A549 (cell line): ENCODE measurements around the gene IGF2R. TPM values are rescaled to one million over a fixed set of nuclear protein-coding genes. Genes with fewer than 3 reads are reported as not detected.

Source experiments
- ATAC-seq, 2 experiments: fragments of 200-7000 bp in 1 of 2; fragments of >200 bp in 1 of 2; cut with Nextera tagmentation in 1 of 2; cut with Tn5 transposase in 1 of 2; 3 replicates each; pipeline versions ENCODE4 v1.8.0 to v1.9.1; 2018 to 2020; ENCODE audit warnings: mild to moderate bottlenecking in 1 of 2, moderate library complexity in 1 of 2
- CTCF ChIA-PET: fragments of 300-600 bp; sonication (Branson Sonifier 250); formaldehyde crosslinking; extraction: SDS; loops from one replicate; lab custom pipeline; 2021; ENCODE audit warnings: antibody characterized with exemption, inconsistent platforms; lab: Yijun Ruan, JAX
- POLR2A ChIA-PET: fragments of 350-600 bp; formaldehyde crosslinking; extraction: SDS; loops from one replicate; lab custom pipeline; 2021; ENCODE audit warnings: antibody characterized with exemption, inconsistent platforms; lab: Yijun Ruan, JAX
- DNase-seq, 2 experiments: peaks; one replicate each; pipeline versions ENCODE4 v3.0.0 to v3.0.0-alpha.2; 2011 to 2016; ENCODE audit warnings: low read depth in 1 of 2, low spot score in 1 of 2
- FAIRE-seq: peaks from 2 replicates; lab custom pipeline; 2011; peaks lifted over from hg19 to GRCh38; lab: Jason Lieb, UNC
- H3K27ac ChIP-seq, 2 experiments: fragments of >200 bp; sonication (Bioruptor Twin); formaldehyde crosslinking; 3 replicates each; pipeline ENCODE4 v1.5.1; 2016 to 2017
- H3K4me1 ChIP-seq: fragments of >200 bp; sonication (Bioruptor Twin); formaldehyde crosslinking; 3 replicates; pipeline ENCODE4 v1.6.1; 2016
- H3K4me2 ChIP-seq: fragments of >200 bp; sonication (Bioruptor Twin); formaldehyde crosslinking; 3 replicates; pipeline ENCODE4 v1.6.1; 2016
- H3K4me3 ChIP-seq: fragments of >200 bp; sonication (Bioruptor Twin); formaldehyde crosslinking; 3 replicates; pipeline ENCODE4 v1.5.1; 2016
- H3K9me3 ChIP-seq: fragments of >200 bp; sonication (Bioruptor Twin); formaldehyde crosslinking; 3 replicates; pipeline ENCODE4 v1.6.1; 2016
- BHLHE40 ChIP-seq: IDR thresholded peaks from 2 replicates; pipeline ENCODE4 v1.6.1; 2012; ENCODE audit warnings: low read depth, low read length, inconsistent platforms
- CBX2 ChIP-seq: fragments of 200-600 bp; sonication (generic); IDR thresholded peaks from 2 replicates; pipeline ENCODE4 v1.6.1; 2016; ENCODE audit warnings: low read depth, mild to moderate bottlenecking, borderline replicate concordance
- CBX8 ChIP-seq: fragments of 200-600 bp; sonication (generic); IDR thresholded peaks from 2 replicates; pipeline ENCODE4 v1.6.1; 2016
- CEBPB ChIP-seq, 2 experiments: fragments of >200 bp in 1 of 2; sonication (Bioruptor Twin) in 1 of 2; formaldehyde crosslinking in 1 of 2; IDR thresholded peaks; 2 replicates each; pipeline ENCODE4 v1.6.1; 2012 to 2016
- EHF ChIP-seq: fragments of 250-450 bp; sonication (Bioruptor Pico); IDR thresholded peaks from 2 replicates; pipeline ENCODE4 v1.5.0; 2020; ENCODE audit warnings: mild to moderate bottlenecking
- ELK1 ChIP-seq: fragments of 150-350 bp; IDR thresholded peaks from 2 replicates; pipeline ENCODE4 v1.6.1; 2014; ENCODE audit warnings: low read depth, mild to moderate bottlenecking, low read length
- EP300 ChIP-seq, 2 experiments: fragments of >200 bp; sonication (Bioruptor Twin); formaldehyde crosslinking; IDR thresholded peaks; 2 replicates in 1 of 2; 3 replicates in 1 of 2; pipeline ENCODE4 v1.6.1; 2016 to 2017
- ESRRA ChIP-seq: fragments of 150-350 bp; IDR thresholded peaks from 2 replicates; pipeline ENCODE4 v1.6.1; 2014; ENCODE audit warnings: mild to moderate bottlenecking, low read length, borderline replicate concordance
- FOSB ChIP-seq: fragments of 250-450 bp; sonication (Bioruptor Pico); IDR thresholded peaks from 2 replicates; pipeline ENCODE4 v1.5.0; 2020; ENCODE audit warnings: mild to moderate bottlenecking, moderate library complexity
- FOSL2 ChIP-seq, 2 experiments: fragments of 450-650 bp in 1 of 2; fragments of >200 bp in 1 of 2; sonication (Bioruptor Twin) in 1 of 2; formaldehyde crosslinking; IDR thresholded peaks; 2 replicates each; pipeline versions ENCODE4 v1.5.0 to v1.6.1; 2016 to 2020; ENCODE audit warnings: mild to moderate bottlenecking in 1 of 2, moderate library complexity in 1 of 2
- HDAC2 ChIP-seq: fragments of 200-600 bp; sonication (generic); IDR thresholded peaks from 2 replicates; pipeline ENCODE4 v1.6.1; 2016
- HES2 ChIP-seq: fragments of >200 bp; sonication (Bioruptor Twin); formaldehyde crosslinking; IDR thresholded peaks from 2 replicates; pipeline ENCODE4 v1.6.1; 2016
- HEYL ChIP-seq: fragments of 250-450 bp; sonication (Bioruptor Pico); IDR thresholded peaks from 2 replicates; pipeline ENCODE4 v1.8.0; 2021; ENCODE audit warnings: mild to moderate bottlenecking, moderate library complexity
- JUN ChIP-seq, 2 experiments: fragments of >200 bp; sonication (Bioruptor Twin); formaldehyde crosslinking; IDR thresholded peaks; 2 replicates in 1 of 2; 3 replicates in 1 of 2; pipeline ENCODE4 v1.6.1; 2016 to 2017
- JUNB ChIP-seq: fragments of >200 bp; sonication (Bioruptor Twin); formaldehyde crosslinking; IDR thresholded peaks from 2 replicates; pipeline ENCODE4 v1.6.1; 2016
- MAX ChIP-seq: IDR thresholded peaks from 2 replicates; pipeline ENCODE4 v1.6.1; 2012
- MYC ChIP-seq: IDR thresholded peaks from 2 replicates; pipeline ENCODE4 v1.6.1; 2012; ENCODE audit warnings: mild to moderate bottlenecking, inconsistent platforms, low read length, improper control_type of control experiment, borderline replicate concordance
- NFE2L2 ChIP-seq: fragments of 150-350 bp; conservative IDR thresholded peaks from 2 replicates; pipeline ENCODE4 v1.6.1; 2014; ENCODE audit warnings: low read length
- NPAS2 ChIP-seq: fragments of 250-450 bp; sonication (Bioruptor Pico); IDR thresholded peaks from 2 replicates; pipeline ENCODE4 v1.8.0; 2022; ENCODE audit warnings: mild to moderate bottlenecking, moderate library complexity, borderline replicate concordance
- NR3C1 ChIP-seq: fragments of >200 bp; sonication (Bioruptor Twin); formaldehyde crosslinking; IDR thresholded peaks from 3 replicates; pipeline ENCODE4 v1.6.1; 2017
- PBX3 ChIP-seq: IDR thresholded peaks from 2 replicates; pipeline ENCODE4 v1.6.1; 2012
- POLR2A ChIP-seq: IDR thresholded peaks from 2 replicates; pipeline ENCODE4 v1.6.1; 2012; ENCODE audit warnings: mild to moderate bottlenecking, low read length
- RAD21 ChIP-seq, 2 experiments: fragments of >200 bp in 1 of 2; sonication (Bioruptor Twin) in 1 of 2; formaldehyde crosslinking in 1 of 2; IDR thresholded peaks in 1 of 2; conservative IDR thresholded peaks in 1 of 2; 2 replicates in 1 of 2; 3 replicates in 1 of 2; pipeline ENCODE4 v1.6.1; 2012 to 2018; ENCODE audit warnings: inconsistent platforms in 1 of 2
- REST ChIP-seq: fragments of 200-600 bp; sonication (generic); IDR thresholded peaks from 2 replicates; pipeline ENCODE4 v1.6.1; 2016; ENCODE audit warnings: antibody characterized with exemption, mild to moderate bottlenecking, moderate library complexity
- RFX5 ChIP-seq: fragments of 450-650 bp; IDR thresholded peaks from 2 replicates; pipeline ENCODE4 v1.7.1; 2014; ENCODE audit warnings: antibody characterized with exemption, mild to moderate bottlenecking, moderate library complexity
- SREBF2 ChIP-seq: fragments of 450-650 bp; IDR thresholded peaks from 2 replicates; pipeline ENCODE4 v1.6.1; 2014; ENCODE audit warnings: mild to moderate bottlenecking, moderate library complexity
- ZC3H11A ChIP-seq: fragments of 450-650 bp; IDR thresholded peaks from 2 replicates; pipeline ENCODE4 v1.6.1; 2014; ENCODE audit warnings: antibody characterized with exemption, mild to moderate bottlenecking
- ZNF302 ChIP-seq: fragments of 250-450 bp; sonication (Bioruptor Pico); IDR thresholded peaks from 2 replicates; pipeline ENCODE4 v1.9.0; 2021; ENCODE audit warnings: inconsistent platforms, mild to moderate bottlenecking, moderate library complexity
- WGBS: methylation state at CpG from one replicate; pipeline ENCODE4 v1.1.6; 2017; ENCODE audit errors: missing lambda C conversion rate; 5-methylcytosine and 5-hydroxymethylcytosine counted together
- polyA plus RNA-seq, 4 experiments: library from polyadenylated mRNA; depleted of rRNA in 3 of 4; stranded (reverse); fragments of >200 nt; fragmentation: RNase III in 1 of 4; extraction: RNeasy Plus Mini Kit Qiagen cat#74134 plus additional on column Dnase treatment in 1 of 4; gene quantifications; 2 replicates in 3 of 4; 3 replicates in 1 of 4; pipeline ENCODE4 v1.2.3, GENCODE V29; 2011 to 2017

Gene IGF2R
- polyA plus RNA-seq, 2 of the 4 experiments (the other 2 are of a cell fraction), result 17.6 to 24.9 TPM

GRCh38 chr6:160069459-160069858 lies 100.6 kb downstream of the IGF2R start:
- H3K9me3 ChIP-seq, result no peaks in the 10 kb centered on the region
- ChIA-PET POLR2A (no interaction called here), CTCF (interaction anchor here (1.3 kb wide), 1 partner anchor 19 kb away, joined by 3 read pairs; no protein-coding TSS in a partner anchor)
- TF ChIP-seq ZNF302, result no peak
- no peak for TF ChIP-seq NPAS2
- TF ChIP-seq HEYL (CRISPR knock-in tag), result no peak
- no peak for TF ChIP-seq MYC
- TF ChIP-seq JUNB, result no peak
- no peak overlapping the region for H3K4me3 ChIP-seq
- no peaks in the 10 kb centered on the region for H3K4me1 ChIP-seq
- ATAC-seq (no peak), FAIRE-seq (no peak), DNase-seq (no peak)
- WGBS, result 83% methylated on average over 7 of the region's 7 CpGs
- no peak overlapping the region for H3K27ac ChIP-seq
- H3K4me2 ChIP-seq, result no peak overlapping the region

GRCh38 chr6:160070427-160070826 lies 101.5 kb downstream of the IGF2R start:
- POLR2A ChIA-PET, result no interaction called here
- Histone ChIP-seq H3K9me3 (no peaks in the 10 kb centered on the region), H3K4me3 (no peak overlapping the region), H3K4me2 (no peak overlapping the region), H3K27ac (no peak overlapping the region), H3K4me1 (no peaks in the 10 kb centered on the region)
- 88% methylated on average over 5 of the region's 11 CpGs for whole genome bisulfite sequencing
- ATAC-seq, result no peak
- no peak for DNase-seq
- no peak for TF ChIP-seq MAX
- TF ChIP-seq POLR2A, result no peak
- no peak for TF ChIP-seq CEBPB (IDR thresholded peaks at IDR 0.05)
- no peak for TF ChIP-seq ZC3H11A
- no peak for TF ChIP-seq EHF (CRISPR knock-in tag)
- no peak for TF ChIP-seq BHLHE40
- no peak for TF ChIP-seq PBX3
- TF ChIP-seq CBX2, result no peak
- CTCF ChIA-PET, result interaction anchor here (2.5 kb wide), 1 partner anchor 385 kb away, joined by 12 read pairs; no protein-coding TSS in a partner anchor
- FAIRE-seq, result no peak

- ATAC-seq (no peak), FAIRE-seq (no peak), DNase-seq (no peak)
- H3K27ac ChIP-seq, result no peak overlapping the region
- WGBS, result 40% methylated on average over 1 of the region's 2 CpGs
- ChIA-PET CTCF (interaction anchor here (2.5 kb wide), 1 partner anchor 385 kb away, joined by 12 read pairs; no protein-coding TSS in a partner anchor), POLR2A (no interaction called here)
- no peaks in the 10 kb centered on the region for H3K4me1 ChIP-seq
- TF ChIP-seq SREBF2, result no peak
- no peak for TF ChIP-seq NR3C1
- no peak for TF ChIP-seq CBX2
- no peak for TF ChIP-seq POLR2A
- no peak for TF ChIP-seq RFX5
- TF ChIP-seq NFE2L2, result no peak
- no peak for TF ChIP-seq HDAC2
- no peak for TF ChIP-seq FOSL2 (IDR thresholded peaks at IDR 0.05)
- no peak for TF ChIP-seq FOSL2 (CRISPR knock-in tag; IDR thresholded peaks at IDR 0.05)
- TF ChIP-seq BHLHE40, result no peak
- no peak for TF ChIP-seq FOSB (CRISPR knock-in tag)
- no peak for TF ChIP-seq ESRRA
- TF ChIP-seq MYC, result no peak
- no peak for TF ChIP-seq REST
- no peak for TF ChIP-seq MAX
- no peak for TF ChIP-seq ELK1
- no peak for TF ChIP-seq CBX8
- no peak for TF ChIP-seq RAD21 (conservative IDR thresholded peaks at IDR 0.05 in 1 of 2, IDR thresholded peaks at IDR 0.05 in 1 of 2)
- no peak for TF ChIP-seq HES2
- no peak for TF ChIP-seq EP300 (IDR thresholded peaks at IDR 0.05)
- no peak for TF ChIP-seq JUN (IDR thresholded peaks at IDR 0.05)
- H3K4me3 ChIP-seq, result no peak overlapping the region
- no peaks in the 10 kb centered on the region for H3K9me3 ChIP-seq
- no peak overlapping the region for H3K4me2 ChIP-seq
Observed at GRCh38 chr6:160070831-160071230, 101.9 kb downstream of the IGF2R start.
